ENCODE measurements around the gene TMEM80. TPM values are rescaled to one million over a fixed set of nuclear protein-coding genes. Genes with fewer than 3 reads are reported as not detected.

TMEM80 gene
- 10 to 100 TPM in 1 of 2 donors, 1 to 10 TPM in 1; 7.0 to 15.1 TPM for total RNA-seq

DNA sequence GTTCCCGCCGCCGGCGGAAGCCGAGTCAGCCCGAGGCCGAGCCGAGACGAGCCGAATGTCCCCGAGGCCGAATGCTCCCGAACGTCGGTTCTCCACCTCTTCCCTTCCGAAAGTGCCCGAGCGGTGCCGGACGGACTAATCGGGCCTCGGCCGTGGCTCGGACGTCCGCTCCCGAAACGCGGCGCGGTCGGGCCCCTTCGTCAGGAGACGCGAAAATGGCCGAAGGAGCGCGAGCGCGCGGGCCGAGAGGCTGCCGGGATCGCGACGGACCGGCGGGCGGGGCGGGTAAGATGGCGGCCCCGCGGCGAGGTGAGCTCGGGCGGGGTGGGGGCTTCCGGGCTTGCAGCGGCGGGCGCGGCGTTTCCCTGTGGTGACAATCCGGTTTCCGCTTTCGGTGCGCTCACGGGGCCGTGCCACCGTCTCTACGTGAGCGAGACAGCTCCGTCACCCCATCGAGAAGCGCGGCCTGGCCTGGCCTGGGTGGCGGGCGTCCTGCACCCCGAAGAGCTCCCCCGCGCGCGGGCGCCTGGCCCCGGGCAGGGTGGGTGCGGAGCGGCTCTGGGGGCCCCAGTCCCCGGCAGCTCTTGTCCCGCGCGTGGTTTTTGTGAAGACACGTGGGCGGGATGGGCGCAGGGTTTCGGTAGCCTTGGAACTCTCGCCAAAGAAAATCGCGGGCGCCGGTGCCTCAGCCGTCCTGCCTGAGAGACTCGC is at the start of gene TMEM80:
TMEM80 (plus strand) TSS at position 279 of the 711 bp plus-strand sequence; CDS start at position 291, 12 bp downstream.

DNA sequence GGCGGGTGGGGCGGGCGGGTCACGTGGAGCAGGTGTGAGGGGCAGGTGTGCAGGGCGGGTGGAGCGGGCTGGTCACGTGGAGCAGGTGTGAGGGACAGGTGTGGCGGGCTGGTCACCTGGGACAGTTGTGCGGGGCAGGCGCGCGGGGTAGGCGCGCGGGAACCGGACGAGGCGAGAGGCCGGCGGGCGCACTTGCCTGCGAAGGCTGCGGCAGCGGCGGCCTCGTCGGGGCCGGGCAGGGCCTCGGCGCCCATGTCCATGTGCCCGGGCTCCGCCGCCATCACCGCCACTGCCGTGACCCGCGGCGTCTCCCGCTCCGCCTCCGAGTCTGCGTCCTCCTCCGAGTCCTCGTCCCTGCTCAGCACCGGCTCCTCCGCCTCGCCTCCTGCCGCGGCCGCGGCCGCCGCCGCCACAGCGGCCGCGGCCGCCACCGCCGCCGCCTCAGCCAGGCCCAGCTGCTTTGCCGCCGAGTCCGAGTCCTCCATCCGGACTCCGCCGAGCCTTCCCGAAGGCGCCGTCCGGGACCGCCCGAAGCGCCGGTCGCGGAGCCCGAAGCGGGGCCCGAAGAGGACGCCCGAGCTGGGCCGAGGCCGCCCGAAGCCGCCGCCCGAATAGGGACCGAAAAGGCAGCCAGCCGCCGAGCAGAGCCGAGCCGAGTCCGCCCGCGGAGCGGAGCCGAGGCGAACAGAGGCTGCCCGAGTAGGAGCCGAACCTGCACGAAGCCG is 891 bp upstream of the TMEM80 start, which contains the start of gene DEAF1:
DEAF1 (minus strand) TSS at position 660 of the 725 bp plus-strand sequence; CDS start at position 485, 175 bp downstream.

GRCh38 chr11:705646-706438 is 10.2 kb downstream of the TMEM80 start, which contains the start of gene EPS8L2:
Gene EPS8L2, plus strand, starts transcription at chr11:706231. Its CDS starts 3,177 bp downstream, at chr11:709408.

GRCh38 chr11:747158-748006 is 51.8 kb downstream of the TMEM80 start, which contains the start of gene TALDO1:
Gene TALDO1, plus strand, starts transcription at chr11:747464. Its CDS starts 18 bp downstream, at chr11:747482.

Other genes with a start within 250 kb of the TMEM80 start
- 10 to 100 TPM; 38.9 to 44.0 TPM for gene PTDSS2, start 245.5 kb upstream of the TMEM80 start, total RNA-seq
- gene RNH1, start 188.6 kb upstream of the TMEM80 start, total RNA-seq: 100 to 1,000 TPM; 203 to 262 TPM
- 10 to 100 TPM; 29.6 to 64.6 TPM for gene HRAS, start 160.2 kb upstream of the TMEM80 start, total RNA-seq
- under 1 TPM; under 0.01 to 0.33 TPM for gene LRRC56, start 158.3 kb upstream of the TMEM80 start, total RNA-seq
- gene LMNTD2, start 135.1 kb upstream of the TMEM80 start, total RNA-seq: 1 to 10 TPM in 1 of 2 donors, under 1 TPM in 1; 0.67 to 1.4 TPM
- 1 to 10 TPM; 2.1 to 7.3 TPM for gene RASSF7, start 134.8 kb upstream of the TMEM80 start, total RNA-seq
- 10 to 100 TPM; 21.7 to 32.3 TPM for gene PHRF1, start 119.3 kb upstream of the TMEM80 start, total RNA-seq
- 100 to 1,000 TPM; 148 to 177 TPM for gene IRF7, start 79.9 kb upstream of the TMEM80 start, total RNA-seq
- not detected for gene CDHR5, start 70.9 kb upstream of the TMEM80 start, total RNA-seq
- gene SCT, start 68.6 kb upstream of the TMEM80 start, total RNA-seq: not detected
- gene DRD4, start 58.5 kb upstream of the TMEM80 start, total RNA-seq: not detected
- 10 to 100 TPM; 39.3 to 53.7 TPM for gene DEAF1, start 594 bp upstream of the TMEM80 start, total RNA-seq
- gene EPS8L2, start 10.4 kb downstream of the TMEM80 start, total RNA-seq: 10 to 100 TPM; 26.3 to 30.6 TPM
- 100 to 1,000 TPM; 249 to 377 TPM for gene TALDO1, start 51.6 kb downstream of the TMEM80 start, total RNA-seq
- 10 to 100 TPM; 34.0 to 42.0 TPM for gene GATD1, start 81.7 kb downstream of the TMEM80 start, total RNA-seq
- gene CEND1, start 94.3 kb downstream of the TMEM80 start, total RNA-seq: not detected
- 10 to 100 TPM in 1 of 2 donors, 1 to 10 TPM in 1; 8.6 to 24.3 TPM for gene SLC25A22, start 102.5 kb downstream of the TMEM80 start, total RNA-seq
- gene PIDD1, start 109.4 kb downstream of the TMEM80 start, total RNA-seq: 1 to 10 TPM; 5.9 to 7.3 TPM
- 100 to 1,000 TPM; 243 to 415 TPM for gene RPLP2, start 114.2 kb downstream of the TMEM80 start, total RNA-seq
- gene PNPLA2, start 123.1 kb downstream of the TMEM80 start, total RNA-seq: 10 to 100 TPM; 20.0 to 21.0 TPM
- gene CRACR2B, start 132.1 kb downstream of the TMEM80 start, total RNA-seq: under 1 TPM in 1 of 2 donors, not detected in 1; 0.67 TPM
- 100 to 1,000 TPM; 125 to 137 TPM for gene CD151, start 137.1 kb downstream of the TMEM80 start, total RNA-seq
- gene POLR2L, start 146.7 kb downstream of the TMEM80 start, total RNA-seq: 100 to 1,000 TPM in 1 of 2 donors, 10 to 100 TPM in 1; 76.7 to 109 TPM
- gene TSPAN4, start 147.0 kb downstream of the TMEM80 start, total RNA-seq: 100 to 1,000 TPM; 119 to 179 TPM
- 10 to 100 TPM; 20.6 to 39.3 TPM for gene CHID1, start 215.0 kb downstream of the TMEM80 start, total RNA-seq
- gene AP2A2, start 230.1 kb downstream of the TMEM80 start, total RNA-seq: 10 to 100 TPM; 31.3 to 37.2 TPM